Upper lobe of left lung (tissue), 4 donors: Measurements from ENCODE around the gene SNAI3.

Experiments used
- CTCF ChIP-seq, 6 experiments: fragments of 450-650 bp in 4 of 6; fragments of 200-600 bp in 2 of 6; sonication (generic) in 2 of 6; IDR thresholded peaks; one replicate each; pipeline ENCODE4 v1.5.1; 2016 to 2019; ENCODE audit warnings: antibody characterized with exemption in 6 of 6
- EP300 ChIP-seq, 4 donors: sonication (generic); formaldehyde crosslinking; IDR thresholded peaks; one replicate each; pipeline ENCODE4 v1.5.1; 2017; ENCODE audit warnings: antibody characterized with exemption in 4 of 4, control low read depth in 2 of 4
- POLR2A ChIP-seq, 4 donors: fragments of 450-650 bp; IDR thresholded peaks; one replicate each; pipeline ENCODE4 v1.5.1; 2016 to 2017; ENCODE audit warnings: antibody characterized with exemption in 4 of 4, mild to moderate bottlenecking in 2 of 4
- POLR2AphosphoS5 ChIP-seq, 2 donors: sonication (generic); formaldehyde crosslinking; IDR thresholded peaks; one replicate each; pipeline ENCODE4 v1.5.1; 2017; ENCODE audit warnings: antibody characterized with exemption in 2 of 2

- TF ChIP-seq CTCF (IDR thresholded peaks at IDR 0.05) (no peak), POLR2A (IDR thresholded peaks at IDR 0.05) (no peak), POLR2AphosphoS5 (IDR thresholded peaks at IDR 0.05) (no peak), EP300 (IDR thresholded peaks at IDR 0.05) (no peak)
Observed at GRCh38 chr16:88653101-88653500, 33.2 kb downstream of the SNAI3 start.
